ENCODE data around the gene DGKG. TPM values are rescaled to one million over a fixed set of nuclear protein-coding genes. Genes with fewer than 3 reads are reported as not detected.

DGKG gene
- total RNA-seq, 1 donor from 2014 or later, result 0.54 TPM

GRCh38 chr3:186127463-186127862 is 234.6 kb downstream of the DGKG start:
- Mint-ChIP-seq H3K4me3 (ENCODE audit: unreplicated experiment) (no peak overlapping the region), H3K27ac (ENCODE audit: unreplicated experiment) (no peak overlapping the region), H3K36me3 (ENCODE audit: low read depth, unreplicated experiment) (no peaks in the 10 kb centered on the region), H3K9me3 (ENCODE audit: unreplicated experiment) (no peaks in the 10 kb centered on the region), H3K4me1 (ENCODE audit: unreplicated experiment) (peaks cover 11% of the 10 kb centered on the region), H3K27me3 (ENCODE audit: unreplicated experiment) (peaks cover 10% of the 10 kb centered on the region)
- TF ChIP-seq CTCF (IDR thresholded peaks at IDR 0.05; ENCODE audit: unreplicated experiment), result no peak
- DNase-seq (ENCODE audit: low spot score), result no peak

GRCh38 chr3:186125118-186125517 is 236.9 kb downstream of the DGKG start:
- Mint-ChIP-seq H3K4me1 (ENCODE audit: unreplicated experiment) (peaks cover 7% of the 10 kb centered on the region), H3K36me3 (ENCODE audit: low read depth, unreplicated experiment) (no peaks in the 10 kb centered on the region), H3K4me3 (ENCODE audit: unreplicated experiment) (no peak overlapping the region), H3K9me3 (ENCODE audit: unreplicated experiment) (no peaks in the 10 kb centered on the region), H3K27ac (ENCODE audit: unreplicated experiment) (no peak overlapping the region), H3K27me3 (ENCODE audit: unreplicated experiment) (peaks cover 6% of the 10 kb centered on the region)
- no peak for DNase-seq (ENCODE audit: low spot score)
- TF ChIP-seq CTCF (IDR thresholded peaks at IDR 0.05; ENCODE audit: unreplicated experiment), result no peak

- H3K9me3 Mint-ChIP-seq (ENCODE audit: unreplicated experiment), result no peaks in the 10 kb centered on the region
- no peak for TF ChIP-seq CTCF (IDR thresholded peaks at IDR 0.05; ENCODE audit: unreplicated experiment)
- H3K4me3 Mint-ChIP-seq (ENCODE audit: unreplicated experiment), result no peak overlapping the region
- no peak for DNase-seq (ENCODE audit: low spot score)
- H3K36me3 Mint-ChIP-seq (ENCODE audit: low read depth, unreplicated experiment), result no peaks in the 10 kb centered on the region
- no peak overlapping the region for H3K27ac Mint-ChIP-seq (ENCODE audit: unreplicated experiment)
- H3K27me3 Mint-ChIP-seq (ENCODE audit: unreplicated experiment), result peaks cover 6% of the 10 kb centered on the region
- H3K4me1 Mint-ChIP-seq (ENCODE audit: unreplicated experiment), result peaks cover 7% of the 10 kb centered on the region
Measured at GRCh38 chr3:186124592-186124991, 237.4 kb downstream of the DGKG start.

- Mint-ChIP-seq H3K27ac (ENCODE audit: unreplicated experiment) (no peak overlapping the region), H3K27me3 (ENCODE audit: unreplicated experiment) (peaks cover 6% of the 10 kb centered on the region), H3K4me3 (ENCODE audit: unreplicated experiment) (no peak overlapping the region), H3K36me3 (ENCODE audit: low read depth, unreplicated experiment) (no peaks in the 10 kb centered on the region), H3K9me3 (ENCODE audit: unreplicated experiment) (no peaks in the 10 kb centered on the region), H3K4me1 (ENCODE audit: unreplicated experiment) (peaks cover 7% of the 10 kb centered on the region)
- TF ChIP-seq CTCF (IDR thresholded peaks at IDR 0.05; ENCODE audit: unreplicated experiment), result no peak
- DNase-seq (ENCODE audit: low spot score), result no peak
Measured at GRCh38 chr3:186123012-186123411, 239.0 kb downstream of the DGKG start.

GRCh38 chr3:186121968-186122367 is 240.1 kb downstream of the DGKG start:
- DNase-seq (ENCODE audit: low spot score), result no peak
- peaks cover 6% of the 10 kb centered on the region for H3K27me3 Mint-ChIP-seq (ENCODE audit: unreplicated experiment)
- no peaks in the 10 kb centered on the region for H3K9me3 Mint-ChIP-seq (ENCODE audit: unreplicated experiment)
- H3K27ac Mint-ChIP-seq (ENCODE audit: unreplicated experiment), result no peak overlapping the region
- TF ChIP-seq CTCF (IDR thresholded peaks at IDR 0.05; ENCODE audit: unreplicated experiment), result no peak
- H3K36me3 Mint-ChIP-seq (ENCODE audit: low read depth, unreplicated experiment), result no peaks in the 10 kb centered on the region
- no peak overlapping the region for H3K4me3 Mint-ChIP-seq (ENCODE audit: unreplicated experiment)
- H3K4me1 Mint-ChIP-seq (ENCODE audit: unreplicated experiment), result peaks cover 7% of the 10 kb centered on the region

All from endothelial cell (in vitro differentiated cells).